GM19467 (cell line): ENCODE results near the gene TMCC1.
"Not testable (repeated sequence)": the region's sequence is repeated elsewhere in the genome, so short reads cannot be mapped to it uniquely, and the experiment has no call there.

Experiments used
- ATAC-seq: cut with Tn5 transposase; IDR thresholded peaks from one replicate; pipeline ENCODE4 v1.9.1; 2021; ENCODE audit warnings: mild to moderate bottlenecking, moderate library complexity; ENCODE audit not compliant: unreplicated experiment

Gene TMCC1

DNA sequence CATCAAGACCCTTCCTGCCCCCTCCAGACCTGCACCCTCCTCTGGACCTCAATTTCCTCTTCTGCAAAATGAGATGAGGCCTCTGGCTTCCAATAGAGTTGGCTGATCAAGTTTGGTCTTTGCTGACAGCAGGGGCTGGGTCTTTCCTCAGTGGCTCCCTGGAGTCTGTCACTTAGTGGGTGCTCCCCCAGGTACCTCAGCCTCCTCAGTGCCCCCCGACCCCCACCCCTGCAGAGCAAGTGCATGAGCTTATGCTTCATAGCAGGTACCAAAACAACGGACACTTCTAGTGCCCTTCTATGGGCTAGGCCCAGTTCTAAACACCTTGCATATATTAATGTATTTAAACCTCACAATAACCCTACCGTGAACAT, 280.2 kb downstream of the TMCC1 start:
- no peak for ATAC-seq

DNA sequence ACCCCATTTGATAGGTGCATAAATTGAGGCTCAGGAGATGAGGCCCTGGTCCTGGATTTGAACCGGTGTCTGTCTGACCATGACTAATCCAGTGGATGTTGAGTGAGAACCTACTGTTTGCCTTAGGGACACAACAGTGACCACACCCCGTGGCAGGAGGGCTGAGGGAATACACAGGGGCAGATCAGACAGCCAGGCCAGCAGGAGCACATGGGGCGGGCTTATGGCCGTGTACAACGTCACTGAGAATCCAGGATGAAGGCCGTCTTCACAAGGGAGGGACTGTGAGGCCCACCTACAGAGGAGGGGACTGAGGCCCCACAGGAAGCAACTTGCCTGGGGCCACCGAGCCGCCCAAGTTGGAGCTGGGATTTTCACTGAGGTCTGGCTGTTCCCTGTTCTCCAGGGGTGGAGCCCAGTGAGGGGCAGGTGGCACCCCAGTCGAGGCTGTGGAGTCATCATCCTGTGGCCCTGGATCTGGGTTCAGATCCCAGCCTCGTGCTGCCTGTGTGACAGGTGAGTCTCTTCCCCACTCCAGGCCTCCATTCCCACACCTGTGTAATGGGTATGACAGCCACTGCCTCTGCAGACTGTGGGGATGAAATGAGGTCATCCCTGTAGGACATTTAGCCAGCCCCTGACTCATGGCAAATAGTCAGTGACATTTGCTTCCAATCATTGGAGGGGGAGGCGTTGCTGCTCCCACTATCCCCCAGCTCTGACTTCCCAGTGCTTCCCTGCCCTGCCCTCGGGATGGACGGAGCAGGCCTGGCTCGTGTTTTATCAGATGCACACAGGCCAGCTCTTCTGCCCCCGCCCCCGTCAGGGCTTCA, 280.8 kb downstream of the TMCC1 start:
- ATAC-seq, result no peak

DNA sequence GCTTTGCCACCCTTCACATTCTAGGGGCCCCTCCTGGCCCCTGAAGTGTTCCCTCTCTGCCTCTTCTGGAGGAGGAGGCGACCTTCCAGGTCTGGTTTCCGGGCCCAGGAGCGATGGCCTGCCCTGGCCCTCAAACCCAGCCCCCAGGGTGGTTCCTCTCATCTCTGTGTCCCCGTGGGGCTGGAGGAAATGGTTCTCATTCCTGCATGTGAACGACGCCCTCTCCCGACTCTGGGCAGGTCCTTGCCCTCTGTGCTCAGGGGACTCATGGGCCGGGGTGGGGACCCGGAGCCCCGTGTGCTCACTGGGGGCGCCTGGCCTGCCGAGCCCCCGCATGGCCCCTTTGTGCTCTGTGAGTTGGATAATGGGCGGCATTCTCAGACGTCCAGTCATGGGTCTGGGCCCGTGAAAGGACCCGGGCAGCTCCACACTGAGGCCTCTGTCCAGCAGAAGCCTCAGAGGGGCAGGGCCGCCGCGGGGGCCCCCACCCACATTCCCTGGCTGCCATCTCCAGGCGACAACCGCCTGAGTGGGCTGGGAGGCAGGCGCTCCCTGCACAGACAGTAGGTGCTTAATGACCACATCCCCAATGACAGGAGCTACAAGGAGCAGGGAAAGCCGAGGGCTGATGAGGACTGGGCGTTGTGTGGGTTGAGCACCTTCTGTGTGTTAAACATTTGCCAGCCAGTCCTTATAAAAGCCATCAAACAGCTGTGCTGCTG, 281.5 kb downstream of the TMCC1 start:
- ATAC-seq, result no peak

GRCh38 chr3:129611446-129611800, 282.1 kb downstream of the TMCC1 start:
- no peak for ATAC-seq

GRCh38 chr3:129610794-129611445, 282.6 kb downstream of the TMCC1 start:
- ATAC-seq, result not testable (repeated sequence)

GRCh38 chr3:129610276-129610675, 283.2 kb downstream of the TMCC1 start:
- ATAC-seq, result no peak

GRCh38 chr3:129609591-129610182, 283.8 kb downstream of the TMCC1 start:
- no peak for ATAC-seq

- no peak for ATAC-seq
Measured at GRCh38 chr3:129608936-129609590, 284.4 kb downstream of the TMCC1 start.

- ATAC-seq, result no peak
Measured at GRCh38 chr3:129608087-129608935, 285.2 kb downstream of the TMCC1 start.

DNA sequence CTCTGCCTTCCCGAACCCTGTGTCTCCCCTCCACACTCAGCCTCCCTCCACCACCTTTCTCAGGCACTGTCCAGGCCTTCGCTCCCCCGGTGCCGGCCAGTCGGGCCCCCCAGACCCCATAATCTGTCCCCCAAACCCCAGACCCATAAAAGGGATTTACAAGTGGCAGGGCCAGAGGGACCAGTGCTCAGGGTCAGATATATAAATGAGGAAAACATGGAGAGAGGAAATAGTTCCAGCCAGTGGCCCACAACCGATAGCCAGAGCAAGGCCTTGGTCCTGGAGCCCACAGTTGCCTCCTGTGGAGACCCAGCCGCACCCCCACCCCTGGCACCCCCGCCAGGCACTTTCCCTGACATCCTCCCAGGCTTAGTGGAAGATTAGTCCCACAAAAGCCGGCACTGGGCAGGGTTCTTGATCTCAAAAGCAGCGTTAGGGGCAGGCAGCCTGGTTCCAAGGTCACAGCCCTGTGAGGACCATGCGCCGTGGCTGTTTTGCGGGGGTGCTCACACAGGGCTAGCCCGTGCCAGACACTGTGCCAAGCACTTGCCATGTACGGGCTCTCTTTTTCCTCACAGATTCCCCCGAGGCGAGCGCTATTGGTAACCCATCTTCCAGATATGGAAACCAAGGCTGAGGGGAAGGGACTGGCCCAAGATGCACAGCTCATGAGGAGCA, 286.0 kb downstream of the TMCC1 start:
- no peak for ATAC-seq

GRCh38 chr3:129606636-129607390, 286.7 kb downstream of the TMCC1 start, which contains the start of gene PLXND1:
PLXND1 (minus strand) TSS chr3:129606676; CDS start chr3:129606639, 37 bp downstream.
- no peak for ATAC-seq

DNA sequence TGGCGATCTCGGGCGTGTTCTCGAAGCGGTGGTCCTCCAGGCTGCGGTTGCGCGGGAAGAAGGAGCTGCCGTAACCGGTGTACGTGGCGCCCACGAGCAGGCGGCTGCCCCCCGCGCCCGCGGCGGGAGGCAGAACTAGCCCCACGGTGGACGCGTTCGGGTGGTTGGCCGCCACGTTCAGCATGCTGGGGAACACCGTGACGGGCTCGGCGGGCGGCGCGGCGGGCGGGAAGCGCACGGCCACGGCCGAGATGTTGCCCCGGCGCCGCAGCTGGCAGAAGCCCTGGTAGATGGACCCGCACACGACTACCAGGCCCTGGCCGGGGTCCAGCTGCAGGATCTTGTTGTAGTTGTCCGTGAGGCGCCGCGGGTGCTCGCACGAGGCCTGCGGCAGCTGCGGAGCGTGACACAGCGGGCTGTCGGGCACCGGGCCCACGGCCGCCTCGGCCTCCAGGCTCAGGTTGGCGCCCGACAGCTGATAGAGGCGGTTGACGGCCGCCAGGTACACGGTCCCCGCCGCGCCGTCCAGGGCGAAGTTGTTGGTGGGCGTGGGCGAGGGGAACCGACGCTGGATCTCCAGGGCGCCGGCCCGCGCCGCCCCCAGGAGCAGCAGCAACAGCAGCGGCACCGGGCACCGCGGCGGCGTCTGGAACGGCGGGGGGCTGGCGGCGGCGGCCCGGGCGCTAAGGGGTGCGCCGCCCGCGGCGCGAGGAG, 287.4 kb downstream of the TMCC1 start:
- ATAC-seq, result no peak

DNA sequence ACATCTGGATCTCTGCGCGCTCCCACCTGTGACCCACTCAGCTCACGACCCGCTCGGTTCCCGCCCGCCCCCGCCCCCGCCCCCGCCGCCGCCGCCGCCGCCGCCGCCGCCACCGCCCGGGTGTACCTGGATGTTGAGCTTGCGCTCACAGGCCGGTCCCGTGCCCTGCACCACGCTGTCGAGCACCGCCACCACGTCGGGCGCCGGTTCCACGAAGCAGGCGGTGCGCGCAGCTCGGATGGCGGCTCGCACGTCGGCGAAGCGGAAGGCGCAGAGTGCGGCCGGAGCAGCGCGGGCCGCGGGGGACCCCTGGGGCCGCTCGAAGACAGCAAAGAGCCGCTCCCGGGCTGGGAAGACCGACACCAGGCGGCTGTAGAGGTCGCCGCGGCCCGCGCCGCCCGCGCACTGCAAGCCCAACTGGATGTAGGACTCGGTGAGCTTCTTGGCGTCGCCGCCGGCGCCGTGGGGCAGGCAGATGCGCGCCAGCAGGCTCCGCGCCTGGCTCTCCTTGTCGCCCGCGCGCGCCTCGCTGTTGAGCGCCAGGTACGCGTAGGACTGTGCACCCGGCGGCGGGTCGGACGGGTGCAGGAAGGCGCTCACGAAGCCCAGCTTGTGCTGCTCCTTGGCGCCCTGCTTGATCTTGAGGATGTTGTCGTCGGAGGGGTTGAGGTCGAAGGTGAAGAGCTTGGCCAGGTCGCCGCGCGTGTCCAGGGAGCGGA, 288.1 kb downstream of the TMCC1 start:
- ATAC-seq, result no peak

DNA sequence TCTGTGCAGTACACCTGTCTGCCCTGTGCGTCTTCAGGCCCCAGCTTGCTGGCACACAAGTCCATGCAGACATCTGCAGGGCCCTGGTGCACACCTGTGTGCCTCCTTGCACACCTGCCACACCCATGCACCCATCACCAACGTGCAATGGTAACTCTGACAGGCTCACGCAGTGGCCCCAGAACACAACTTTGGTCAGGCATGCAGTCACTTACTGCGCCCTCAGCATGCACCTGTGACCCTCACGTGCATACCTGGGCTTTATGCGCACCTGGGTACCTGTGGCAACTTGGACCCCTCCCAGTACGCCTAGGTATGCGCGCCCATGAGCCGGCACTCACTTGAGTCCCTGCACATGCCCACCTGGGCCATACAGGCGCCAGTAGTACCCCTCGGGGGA, 288.7 kb downstream of the TMCC1 start:
- no peak for ATAC-seq

- no peak for ATAC-seq
Measured at GRCh38 chr3:129603991-129604749, 289.3 kb downstream of the TMCC1 start.

- no peak for ATAC-seq
Measured at GRCh38 chr3:129603561-129603942, 290.0 kb downstream of the TMCC1 start.
